Activated T-helper 1 cell treated with Interleukin-2 at 50 U/mL for 16 hours (primary cell): ENCODE data around the gene ITPR3.

Experiments used
- DNase-seq: peaks from one replicate; pipeline ENCODE4 v3.0.0-alpha.2; 2020; ENCODE audit warnings: low read depth

Gene ITPR3

GRCh38 chr6:33686981-33687975, 66.2 kb downstream of the ITPR3 start:
- no peak for DNase-seq

GRCh38 chr6:33688006-33688405, 66.9 kb downstream of the ITPR3 start:
- no peak for DNase-seq

GRCh38 chr6:33688451-33689147, 67.5 kb downstream of the ITPR3 start:
- DNase-seq, result no peak

GRCh38 chr6:33689148-33689494, 68.0 kb downstream of the ITPR3 start:
- DNase-seq, result no peak

- no peak for DNase-seq
Observed at GRCh38 chr6:33689879-33690278, 68.8 kb downstream of the ITPR3 start.

- no peak for DNase-seq
Observed at GRCh38 chr6:33690766-33691165, 69.6 kb downstream of the ITPR3 start.

GRCh38 chr6:33691456-33692077, 70.4 kb downstream of the ITPR3 start:
- no peak for DNase-seq

- DNase-seq, result no peak
Observed at GRCh38 chr6:33692078-33692759, 71.1 kb downstream of the ITPR3 start.

GRCh38 chr6:33692760-33693158, 71.6 kb downstream of the ITPR3 start:
- peak; percentile 48 for DNase-seq

- no peak for DNase-seq
Observed at GRCh38 chr6:33693186-33694105, 72.3 kb downstream of the ITPR3 start.

GRCh38 chr6:33694401-33694931, 73.3 kb downstream of the ITPR3 start:
- peak; percentile 44 for DNase-seq

GRCh38 chr6:33694977-33695376, 73.9 kb downstream of the ITPR3 start:
- DNase-seq, result no peak

GRCh38 chr6:33695451-33695887, 74.3 kb downstream of the ITPR3 start:
- DNase-seq, result no peak

- DNase-seq, result no peak
Observed at GRCh38 chr6:33696076-33696475, 75.0 kb downstream of the ITPR3 start.

- no peak for DNase-seq
Observed at GRCh38 chr6:33696548-33697518, 75.7 kb downstream of the ITPR3 start.

- DNase-seq, result no peak
Observed at GRCh38 chr6:33697845-33698244, 76.7 kb downstream of the ITPR3 start.

GRCh38 chr6:33698494-33698893, 77.4 kb downstream of the ITPR3 start:
- DNase-seq, result no peak

- no peak for DNase-seq
Observed at GRCh38 chr6:33699131-33699530, 78.0 kb downstream of the ITPR3 start.

- DNase-seq, result no peak
Observed at GRCh38 chr6:33699739-33700138, 78.6 kb downstream of the ITPR3 start.
